ENCODE results near the gene ARHGDIA. TPM values are rescaled to one million over a fixed set of nuclear protein-coding genes. Genes with fewer than 3 reads are reported as not detected.

The ARHGDIA gene
- total and polyA plus RNA-seq, 2 of the 8 experiments (the other 6 are each of a cell fraction or from before 2014, with no cell fraction given), result 62.4 to 217 TPM

DNA sequence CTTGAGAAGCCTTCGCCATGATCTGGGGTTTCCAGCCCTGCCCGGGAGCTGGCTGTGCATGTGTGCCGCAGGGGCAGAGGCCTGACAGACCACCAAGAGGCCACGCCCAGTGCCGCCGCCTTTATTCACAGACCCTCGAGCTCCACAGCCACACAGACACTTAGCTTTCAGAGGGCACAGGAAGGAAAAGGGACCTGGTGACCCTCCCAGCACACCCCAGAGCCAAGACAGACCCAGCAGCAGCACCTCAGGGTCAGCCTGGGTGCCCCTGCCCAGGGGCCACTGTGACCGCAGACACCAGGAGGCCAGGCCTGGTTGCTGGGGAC, 48.9 kb downstream of the ARHGDIA start (continued):
- no peak for TF ChIP-seq TAF7 (optimal IDR thresholded peaks at IDR 0.05; ENCODE audit: borderline replicate concordance, low read depth, low read length)
